Measurements from ENCODE around the gene COMT.

The COMT gene

DNA sequence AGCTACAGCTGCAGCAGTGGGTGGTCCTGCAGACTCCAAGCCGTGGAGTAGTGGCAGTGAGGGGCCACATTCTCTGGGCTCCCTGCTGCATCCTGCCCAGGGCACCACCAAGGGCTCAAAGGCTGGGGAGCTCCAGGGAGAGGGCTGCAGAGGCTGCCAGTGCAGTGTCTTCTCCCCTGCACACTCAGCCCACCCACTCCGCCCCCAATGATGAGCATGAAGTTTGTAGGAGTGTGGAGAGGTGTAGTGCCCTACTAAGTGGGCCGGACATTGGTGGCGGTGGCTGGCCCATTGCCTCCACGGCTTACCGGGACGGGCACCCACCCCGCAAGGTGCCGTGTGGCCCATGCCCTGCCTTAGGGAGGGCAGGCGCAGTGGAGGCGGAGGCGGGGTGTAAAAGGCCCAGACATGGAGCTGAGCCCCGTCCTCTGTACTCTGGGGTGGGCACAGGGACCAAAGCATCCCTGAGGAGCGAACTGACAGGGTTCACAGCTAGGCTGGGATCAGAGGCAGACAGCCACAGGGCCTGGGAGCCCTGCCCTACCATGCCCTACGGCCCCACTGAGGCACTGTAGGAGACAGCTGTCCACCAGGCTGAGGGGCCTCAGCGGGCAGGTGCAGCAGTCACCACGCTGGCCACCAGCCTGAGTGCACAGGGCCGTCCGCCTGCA is 56.1 kb downstream of the COMT start:
- DNase-seq: no peak

DNA sequence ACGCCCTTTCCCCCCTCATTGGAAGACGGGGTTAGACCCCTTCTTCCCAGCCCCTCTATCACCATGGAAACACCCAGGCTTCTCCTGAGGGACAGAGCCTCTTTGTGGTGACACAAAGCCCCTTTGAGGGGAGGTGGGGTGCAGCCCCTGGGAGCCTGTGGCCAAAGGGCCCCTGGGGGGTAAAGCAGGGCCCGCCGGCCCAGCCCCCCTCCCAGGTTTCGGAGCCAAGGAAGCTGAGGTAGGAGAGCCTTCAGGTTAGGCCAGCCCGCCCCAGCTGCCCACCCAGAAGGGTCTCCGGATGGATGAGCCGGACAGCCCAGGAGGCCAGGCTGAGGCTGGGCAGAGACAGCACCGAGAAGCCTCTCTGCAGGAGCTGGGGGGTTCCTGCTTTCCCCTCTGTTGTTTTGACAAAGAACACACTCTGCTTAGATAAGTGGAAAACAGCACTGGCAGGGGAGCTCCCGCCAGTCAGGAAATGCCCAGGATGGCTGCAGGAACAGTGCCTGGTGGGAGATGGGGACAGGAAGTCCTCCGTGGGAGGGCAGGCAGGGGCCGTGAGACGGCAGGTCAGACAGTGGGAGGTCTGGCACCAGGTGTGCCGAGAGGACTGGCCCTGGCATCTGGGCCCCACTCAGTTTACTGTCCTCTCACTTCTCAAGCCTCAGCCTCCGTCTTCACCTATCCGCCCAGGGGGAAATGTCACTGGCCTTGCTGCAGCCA is 56.8 kb downstream of the COMT start:
- no peak for DNase-seq

DNA sequence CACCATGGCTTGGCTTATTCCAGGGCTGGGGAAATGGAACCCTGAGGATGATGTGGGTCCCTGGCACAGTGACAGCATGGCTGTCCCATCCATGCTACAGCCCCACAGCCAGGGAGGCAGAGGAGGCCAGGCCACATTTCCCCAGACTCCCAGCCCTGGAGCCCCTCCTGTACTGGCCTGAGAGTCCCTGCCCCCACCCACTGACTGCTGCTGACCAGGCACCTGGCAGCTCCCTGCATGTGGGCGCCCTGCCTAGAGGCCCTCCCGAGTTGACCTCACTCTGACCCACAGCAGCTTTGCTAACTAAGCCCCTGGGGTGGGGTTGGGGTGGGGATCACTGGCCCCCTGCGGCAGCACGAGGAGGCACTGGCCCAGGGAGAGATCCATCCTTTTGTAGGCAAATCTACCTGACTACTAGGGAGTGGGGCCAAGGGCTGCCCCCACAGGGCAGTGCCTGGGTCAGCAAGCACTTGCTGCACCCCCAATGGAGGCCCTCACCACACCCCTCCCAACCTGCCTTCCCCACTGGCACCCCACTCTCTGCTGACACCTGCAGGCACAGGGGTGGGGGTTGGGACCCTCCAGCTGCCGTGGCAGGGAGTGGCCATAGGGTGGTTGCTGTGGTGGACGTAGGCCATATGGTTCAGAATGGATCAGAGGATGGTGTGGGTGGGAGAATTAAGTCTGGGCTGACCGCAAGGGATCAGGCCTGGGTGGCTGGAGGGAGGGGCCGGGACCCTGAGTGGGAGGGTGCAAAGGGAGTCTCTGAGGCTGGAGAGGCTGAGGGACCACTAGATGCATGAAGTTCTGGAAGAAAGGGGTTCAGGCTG is 57.6 kb downstream of the COMT start:
- no peak for DNase-seq

DNA sequence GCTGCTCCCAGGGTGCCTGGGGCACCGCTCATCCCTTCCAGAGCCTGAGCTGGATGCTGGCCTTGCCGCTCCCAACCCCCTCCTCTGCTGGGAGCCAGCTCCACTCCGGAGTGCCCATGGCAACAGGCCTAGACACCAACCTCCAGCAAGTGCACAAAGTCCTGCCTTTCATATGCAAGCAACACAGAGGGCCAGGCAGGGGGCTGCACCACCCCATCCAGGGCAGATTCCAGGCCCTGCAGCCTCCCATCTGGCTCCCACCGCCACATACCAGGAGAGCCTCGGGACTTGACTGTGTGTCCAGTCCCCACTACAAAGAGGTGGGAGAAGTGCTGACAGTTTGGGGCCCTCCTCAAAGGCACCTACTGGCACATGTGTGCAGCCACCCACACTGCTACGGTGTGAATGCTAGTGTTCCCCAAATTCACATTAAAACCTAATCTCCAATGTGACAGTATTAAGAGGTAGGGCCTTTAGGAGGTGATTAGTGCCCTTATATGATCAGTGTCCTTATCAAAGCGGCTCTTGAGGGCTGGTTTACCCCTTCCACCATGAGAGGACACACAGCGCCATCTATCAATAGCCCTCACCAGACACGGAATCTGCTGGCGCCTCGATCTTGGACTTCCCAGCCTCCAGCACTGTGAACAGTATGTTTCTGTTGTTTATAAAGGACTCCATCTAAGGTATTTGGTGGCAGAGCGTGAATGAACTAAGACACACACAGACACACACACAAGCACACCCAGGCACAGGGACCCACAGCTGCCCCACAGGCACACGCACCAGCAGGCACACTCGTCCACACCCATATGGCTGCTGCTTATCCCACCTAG is 58.9 kb downstream of the COMT start:
- DNase-seq: no peak

DNA sequence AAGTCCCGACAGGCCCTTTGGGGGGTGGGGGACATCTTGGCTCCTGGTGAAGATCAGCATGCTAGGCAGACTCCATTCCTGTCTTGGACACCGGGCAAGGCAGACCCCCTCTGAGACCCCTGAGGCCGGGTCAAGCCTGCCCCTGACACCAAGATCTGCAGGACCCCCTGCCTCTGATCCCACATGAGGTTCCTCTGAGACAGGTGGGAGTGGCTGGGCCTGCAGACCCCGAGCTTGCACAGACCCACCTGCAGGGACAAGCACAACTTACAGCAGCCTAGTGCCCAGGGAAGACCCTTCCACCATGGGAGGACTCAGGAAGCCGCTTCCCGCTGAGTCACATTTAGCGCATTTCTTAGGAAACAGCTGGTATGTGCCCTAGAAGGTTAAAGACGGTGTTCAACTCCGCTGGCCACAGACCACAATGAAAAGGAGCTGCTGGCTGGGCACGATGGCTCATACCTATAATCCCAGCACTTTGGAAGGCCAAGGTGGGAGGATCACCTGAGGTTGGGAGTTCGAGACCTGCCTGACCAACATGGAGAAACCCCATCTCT is 59.6 kb downstream of the COMT start:
- DNase-seq: no peak

DNA sequence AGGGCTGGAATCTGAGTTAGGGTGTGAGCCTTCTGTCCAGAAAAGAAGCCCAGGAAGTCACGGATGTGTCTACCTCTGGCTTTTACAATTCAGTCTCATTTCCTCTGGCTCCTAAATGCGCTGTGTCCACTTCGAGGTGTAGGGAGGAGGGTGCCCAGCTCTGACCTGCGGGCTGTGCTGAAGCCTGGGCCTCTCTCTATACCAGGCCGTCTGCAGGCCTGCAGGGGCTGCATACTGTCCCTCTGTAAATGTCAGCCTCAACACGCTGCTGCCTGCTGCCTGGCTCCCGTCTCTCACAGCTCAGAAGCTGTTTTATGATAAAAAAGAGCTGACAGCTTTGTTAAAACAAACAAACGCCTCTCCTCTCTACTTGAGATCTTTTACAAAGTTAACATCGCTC is 60.6 kb downstream of the COMT start:
- no peak for DNase-seq

DNA sequence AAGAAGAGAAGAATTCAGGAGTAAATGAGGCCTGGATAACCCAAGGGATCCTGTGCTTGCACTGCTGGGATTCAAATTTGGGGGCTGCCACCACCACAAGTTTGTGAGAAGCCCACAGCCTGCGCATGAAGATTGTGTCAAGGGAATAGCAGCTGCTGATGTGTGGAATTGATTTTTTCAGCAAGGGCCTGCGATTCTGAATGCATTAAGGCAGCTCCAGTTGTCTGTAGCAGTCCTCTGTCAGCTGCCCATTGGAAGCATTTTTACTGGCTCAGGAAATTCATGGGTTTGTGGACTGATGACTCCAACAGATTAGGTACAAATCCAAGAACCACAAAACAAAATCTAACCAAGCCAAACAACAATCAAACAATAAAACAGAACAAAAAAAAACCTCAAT is 61.1 kb downstream of the COMT start:
- no peak for DNase-seq

DNA sequence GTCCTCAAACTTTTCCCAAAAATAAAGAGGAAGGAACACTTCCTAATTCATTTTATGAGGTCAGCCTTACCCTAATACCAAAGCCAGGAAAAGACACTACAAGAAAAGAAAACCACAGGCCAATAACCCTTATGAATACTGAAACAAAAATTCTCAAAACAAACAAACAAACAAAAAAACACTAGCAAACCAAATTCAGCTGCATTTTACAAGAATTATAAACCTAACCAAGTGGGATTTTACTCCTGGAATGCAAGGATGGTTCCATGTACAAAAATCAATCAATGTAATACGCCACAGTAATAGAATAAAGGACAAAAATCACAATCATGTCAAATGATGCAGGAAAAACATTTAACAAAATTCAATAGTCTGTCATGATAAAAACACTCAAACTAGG is 61.7 kb downstream of the COMT start:
- no peak for DNase-seq

DNA sequence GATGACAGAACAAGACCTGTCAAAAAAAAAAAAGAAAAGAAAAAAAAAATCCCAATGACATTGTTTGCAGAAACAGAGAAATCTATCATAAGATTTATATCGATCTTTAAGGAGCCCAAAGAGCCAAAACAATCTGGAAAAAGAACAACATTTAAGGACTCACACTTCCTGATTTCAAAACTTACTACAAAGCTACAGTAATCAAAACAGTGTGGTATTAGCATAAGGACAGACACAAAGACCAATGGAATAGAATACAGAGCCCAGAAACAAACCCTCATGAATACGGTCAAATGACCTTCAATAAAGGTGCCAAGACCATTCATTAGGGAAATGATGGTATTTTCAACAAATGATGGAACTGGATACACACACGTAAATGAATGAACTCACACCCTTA is 62.9 kb downstream of the COMT start:
- no peak for DNase-seq

DNA sequence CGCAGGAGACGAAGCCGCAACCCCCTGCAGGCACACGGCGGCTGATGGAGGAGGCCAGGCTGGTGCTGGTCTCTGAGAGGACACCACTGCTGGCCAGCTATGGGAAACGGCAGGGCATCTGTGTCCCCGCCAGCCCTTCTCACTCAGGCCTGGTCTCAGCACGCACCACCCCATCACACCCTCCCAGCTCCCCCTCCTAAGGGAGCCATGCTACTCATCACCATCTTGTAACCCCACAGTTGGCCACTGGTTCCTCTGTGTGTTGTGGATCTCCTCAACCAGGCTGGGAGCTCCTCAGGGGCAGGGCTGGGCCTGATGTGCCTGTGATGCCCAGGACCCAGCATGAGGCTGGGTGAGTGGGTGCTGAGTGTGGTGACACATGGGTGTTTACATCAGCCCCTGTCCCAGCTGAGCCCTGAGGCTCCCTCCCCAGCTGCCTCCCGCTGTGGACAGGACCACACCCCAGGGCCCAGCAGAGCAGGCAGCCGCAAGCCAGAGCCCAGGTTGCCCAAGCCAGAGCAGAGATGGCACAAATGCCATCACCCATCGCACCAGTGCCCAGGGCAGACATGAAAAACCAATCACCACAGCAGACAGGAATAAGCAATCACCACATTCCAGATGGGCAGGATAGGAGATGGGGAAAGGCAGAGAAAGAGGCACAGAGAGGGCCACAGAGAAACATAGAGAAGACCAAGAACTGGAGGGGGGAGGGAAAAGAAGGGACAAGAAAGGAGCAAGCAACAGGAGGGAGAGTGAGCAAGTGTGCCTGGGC is 66.8 kb downstream of the COMT start:
- DNase-seq: no peak

DNA sequence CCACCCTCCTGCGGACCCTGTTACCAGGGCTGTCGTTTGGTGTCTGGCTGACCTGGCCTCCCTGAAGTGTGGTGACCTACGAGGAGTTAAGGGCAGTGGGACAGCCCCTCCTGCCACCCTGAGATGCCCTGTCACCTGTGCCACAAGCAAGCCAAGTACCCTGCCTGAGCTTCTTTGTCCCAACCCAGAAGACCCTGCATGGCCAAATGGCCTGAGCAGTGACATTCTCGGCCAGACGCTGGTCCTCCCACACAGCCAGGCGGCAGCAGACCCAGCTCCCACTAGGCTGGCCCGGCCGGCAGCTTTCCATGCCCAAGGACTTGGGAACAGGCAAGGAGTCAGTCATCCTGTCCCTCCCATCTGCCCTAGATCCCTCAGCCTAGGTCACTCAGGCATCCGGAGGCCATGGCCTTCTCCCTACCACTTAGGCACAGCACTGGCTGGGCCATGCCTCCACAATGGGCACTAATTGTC is 67.5 kb downstream of the COMT start:
- no peak for DNase-seq

DNA sequence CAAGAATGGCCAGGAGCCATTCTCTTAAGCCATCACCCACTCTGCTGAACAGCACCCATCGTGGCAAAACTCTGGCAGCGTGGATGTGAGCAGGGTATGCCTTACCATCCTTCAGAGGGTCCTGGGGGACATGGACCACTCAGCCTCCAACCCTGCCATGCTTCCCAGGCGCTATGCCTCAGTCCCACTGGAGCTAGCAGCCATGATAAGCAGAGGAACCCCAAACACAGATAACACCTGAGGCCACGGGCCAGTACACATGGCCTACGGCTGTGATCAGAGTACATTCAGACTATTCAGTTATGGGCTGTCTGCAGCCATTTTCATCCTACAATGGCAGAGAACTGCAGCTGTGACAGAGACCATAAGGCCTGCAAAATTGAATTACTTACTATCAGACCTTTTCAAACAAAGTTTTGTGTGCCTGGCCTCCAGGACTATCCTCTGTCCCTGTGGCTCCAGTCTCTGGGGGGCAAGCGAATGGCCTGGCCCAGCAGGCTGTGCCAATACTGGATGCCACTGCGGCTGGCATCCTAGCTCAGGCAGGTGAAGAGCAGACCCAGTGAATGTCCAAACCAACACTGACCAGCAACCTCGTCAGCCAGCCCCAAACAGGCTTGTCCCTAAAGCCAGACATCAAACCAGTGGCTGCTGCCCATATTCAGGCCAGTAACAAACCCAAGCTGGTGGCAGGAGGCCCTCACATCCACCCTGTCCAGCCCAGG is 68.2 kb downstream of the COMT start:
- no peak for DNase-seq

DNA sequence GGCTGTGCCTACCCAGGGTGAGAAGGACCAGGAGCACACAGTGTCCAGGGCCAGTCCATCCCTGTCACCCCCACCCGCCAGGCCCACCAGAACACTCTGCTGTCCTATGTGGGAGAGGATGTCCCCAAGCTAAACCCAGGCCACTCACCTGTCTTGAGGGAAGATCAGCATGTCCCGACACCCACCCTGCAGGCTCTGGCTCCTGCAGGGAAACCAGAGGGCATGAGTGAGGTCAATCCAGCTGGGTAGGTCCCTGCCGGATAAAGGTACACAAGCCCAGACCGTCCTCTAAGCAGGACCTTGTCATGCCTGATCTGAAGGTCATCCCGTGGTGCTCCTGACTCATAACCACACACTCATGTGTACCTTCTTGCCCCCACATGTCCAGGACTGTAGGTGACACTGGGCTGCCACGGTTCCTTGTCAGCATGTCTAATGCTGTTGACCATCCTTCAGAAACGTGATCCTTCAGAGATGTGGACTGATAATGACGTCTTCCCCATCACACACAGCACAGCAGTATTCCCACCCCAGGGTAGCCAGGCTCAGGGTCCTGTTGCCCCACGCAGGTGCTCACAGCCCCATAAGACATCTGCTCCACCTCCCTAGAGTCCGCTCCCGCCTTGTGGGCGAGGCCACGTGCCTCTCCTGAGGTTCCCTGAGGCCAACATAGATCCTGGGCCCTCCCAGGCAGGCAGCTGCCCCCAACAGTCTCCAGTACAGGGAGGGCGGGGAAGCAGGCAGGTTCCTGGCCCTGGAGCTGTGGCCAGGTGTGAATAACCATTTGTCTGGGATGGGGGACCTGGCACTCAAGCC is 68.9 kb downstream of the COMT start:
- no peak for DNase-seq

DNA sequence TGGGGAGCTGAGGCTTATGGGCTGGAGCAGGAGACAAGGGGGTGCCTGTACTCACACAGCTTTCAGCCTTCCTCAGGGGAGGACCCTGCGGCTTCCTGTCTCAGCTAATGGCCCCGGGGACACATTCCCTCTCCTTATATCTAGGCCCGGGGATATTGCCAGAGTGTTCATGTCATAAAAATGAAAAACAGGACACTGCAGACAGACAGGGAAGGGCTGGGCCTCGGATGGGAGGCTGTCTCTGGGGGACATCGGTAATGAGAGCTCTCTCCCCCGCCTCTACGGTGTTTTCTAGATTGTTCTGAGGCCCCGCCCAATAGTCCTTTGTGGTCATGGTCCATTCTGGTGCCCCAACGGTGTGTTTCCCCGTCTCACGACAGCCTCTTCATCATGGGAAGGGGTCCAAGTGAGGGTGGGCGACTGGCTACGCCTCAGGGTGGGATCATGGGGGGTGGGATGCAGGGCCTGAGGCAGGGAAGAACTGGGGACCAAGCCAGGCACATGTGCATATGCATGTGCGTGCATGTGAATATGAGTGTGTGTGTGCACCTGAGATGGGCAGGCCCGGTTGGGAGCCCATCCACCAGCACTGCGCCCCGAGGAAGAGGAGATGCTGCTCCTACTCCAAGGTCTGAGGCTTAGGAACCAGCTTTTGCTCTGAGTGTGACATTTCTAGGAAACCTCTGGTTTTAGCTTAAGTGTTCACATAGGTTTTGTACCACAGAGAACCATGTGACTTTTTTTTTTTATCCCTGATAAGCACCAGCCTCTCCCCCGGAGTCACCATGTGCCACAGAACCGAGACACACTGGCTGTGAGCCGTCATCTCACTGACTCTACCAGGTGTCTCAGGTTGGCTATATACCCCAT is 69.8 kb downstream of the COMT start:
- peak; percentile 79 for DNase-seq

DNA sequence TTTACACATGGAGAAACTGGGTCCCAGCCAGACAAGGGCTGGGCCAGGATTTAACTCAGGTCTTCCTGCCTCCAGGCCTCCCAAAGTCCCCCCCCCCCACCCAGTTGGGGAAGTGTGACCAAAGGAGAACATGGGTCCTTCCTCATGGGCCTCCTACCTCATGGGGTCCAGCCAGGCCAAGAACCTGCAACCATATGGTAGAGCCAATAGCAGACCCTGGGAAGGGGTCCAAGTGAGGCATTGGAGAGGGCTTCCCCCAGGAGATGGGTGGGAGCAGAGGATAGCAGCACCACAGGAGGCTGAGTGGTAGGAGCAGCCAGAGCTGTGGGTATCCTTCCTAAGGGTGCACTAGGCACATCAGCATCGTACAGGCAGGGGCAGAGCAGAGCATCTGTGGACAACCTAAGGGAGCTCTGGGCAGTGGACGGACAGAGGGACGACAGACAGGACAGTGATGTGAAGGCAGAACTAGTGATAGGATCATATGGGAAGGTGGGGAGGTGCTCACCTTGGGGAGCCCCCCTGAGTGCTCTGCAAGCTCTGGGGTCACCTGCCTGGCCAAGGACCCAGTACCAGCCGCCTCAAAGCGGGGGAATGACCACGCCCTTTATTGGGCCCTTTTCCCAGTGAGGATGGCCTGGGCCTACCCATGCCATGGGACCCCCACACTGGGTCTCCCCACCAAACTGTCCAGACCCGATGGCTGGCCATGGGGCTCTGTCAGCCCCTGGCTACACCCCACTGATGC is 70.6 kb downstream of the COMT start:
- DNase-seq: no peak

DNA sequence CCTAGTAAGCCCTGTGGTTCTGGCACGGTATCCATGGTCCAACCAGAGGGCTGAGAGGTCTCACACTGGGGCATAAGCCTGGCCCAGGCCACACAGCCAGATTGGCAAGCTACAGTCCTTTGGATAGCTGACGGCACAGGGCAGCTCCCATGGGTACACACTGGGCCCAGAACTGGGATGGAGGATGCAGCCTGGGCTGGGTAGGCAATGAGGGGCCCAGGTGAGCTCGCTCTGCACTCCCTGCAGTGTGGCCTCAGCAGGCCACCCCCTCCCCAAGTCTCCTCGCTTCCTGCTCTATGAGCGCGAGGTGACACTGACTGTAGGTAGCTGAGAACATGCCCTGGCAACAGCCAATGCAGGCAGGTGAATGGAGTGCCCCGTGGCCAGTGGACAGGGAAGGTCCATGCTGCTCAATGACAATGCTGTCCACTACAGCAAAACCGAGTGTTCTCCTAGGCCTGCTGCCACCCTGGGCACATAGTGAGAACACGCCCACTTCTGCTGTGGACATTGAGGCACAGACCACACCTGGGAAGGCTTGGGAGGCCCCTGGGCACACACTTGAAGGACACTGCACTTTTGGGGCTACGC is 71.3 kb downstream of the COMT start:
- no peak for DNase-seq

DNA sequence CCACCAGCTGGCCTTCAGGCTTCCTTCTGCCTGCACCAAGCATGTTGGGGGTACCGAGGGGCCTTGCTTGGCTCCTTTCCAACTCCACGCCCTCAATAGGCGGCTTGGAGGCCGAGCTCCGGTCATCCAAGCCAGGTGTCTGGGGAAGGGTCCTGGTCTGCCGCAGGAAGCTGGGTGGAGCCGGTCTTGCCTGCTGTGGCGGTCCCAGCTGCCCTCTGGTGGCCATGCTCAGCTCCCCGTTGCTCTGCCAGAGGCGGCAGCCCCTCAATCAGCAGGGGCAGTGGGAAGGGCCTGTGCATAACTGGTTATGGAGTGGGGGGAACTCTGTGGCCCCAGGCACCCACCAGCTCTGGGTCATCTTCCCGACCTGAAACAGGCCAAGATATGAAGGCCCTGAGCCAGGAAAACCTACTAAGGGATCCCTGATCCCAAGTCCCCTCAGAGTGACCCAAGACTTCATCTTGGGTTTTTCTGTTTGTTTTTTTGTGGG is 71.9 kb downstream of the COMT start:
- DNase-seq: peak; percentile 79
